ENCODE measurements around the gene MICAL3.
"Not testable (repeated sequence)": the region's sequence is repeated elsewhere in the genome, so short reads cannot be mapped to it uniquely, and the experiment has no call there.

Gene MICAL3

DNA sequence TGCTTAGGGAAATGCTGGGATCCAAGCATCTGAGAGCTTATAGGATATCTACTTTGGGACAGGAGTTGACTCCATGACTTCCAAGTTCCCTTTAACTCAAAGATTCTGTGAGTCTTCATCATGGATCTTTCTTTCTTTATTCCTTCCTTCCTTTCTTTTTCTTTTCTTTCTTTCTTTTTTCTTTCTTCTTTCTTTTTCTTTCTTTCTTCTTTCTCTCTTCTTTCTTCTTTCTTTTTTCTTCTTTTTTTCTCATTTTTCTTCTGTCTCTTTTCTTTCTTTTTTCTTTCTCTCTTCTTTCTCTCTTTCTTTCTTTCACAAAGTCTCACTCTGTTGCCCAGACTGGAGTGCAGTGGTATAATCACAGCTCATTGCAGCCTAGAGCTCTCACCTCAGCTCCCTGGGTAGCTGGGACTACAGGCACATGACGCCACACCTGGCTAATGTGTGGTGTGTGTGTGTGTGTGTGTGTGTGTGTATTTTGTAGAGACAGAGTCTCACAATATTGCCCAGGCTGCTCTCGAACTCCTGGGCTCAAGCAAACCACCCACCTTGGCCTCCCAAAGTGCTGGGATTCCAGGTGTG, 5.4 kb upstream of the MICAL3 start:
- FAIRE-seq, result no peak

- FAIRE-seq, result no peak
Measured at GRCh38 chr22:18028817-18029527, 4.6 kb upstream of the MICAL3 start.

GRCh38 chr22:18025898-18026297, 1.5 kb upstream of the MICAL3 start:
- FAIRE-seq, result not testable (repeated sequence)

GRCh38 chr22:18024956-18025720, 777 bp upstream of the MICAL3 start:
- no peak for FAIRE-seq

DNA sequence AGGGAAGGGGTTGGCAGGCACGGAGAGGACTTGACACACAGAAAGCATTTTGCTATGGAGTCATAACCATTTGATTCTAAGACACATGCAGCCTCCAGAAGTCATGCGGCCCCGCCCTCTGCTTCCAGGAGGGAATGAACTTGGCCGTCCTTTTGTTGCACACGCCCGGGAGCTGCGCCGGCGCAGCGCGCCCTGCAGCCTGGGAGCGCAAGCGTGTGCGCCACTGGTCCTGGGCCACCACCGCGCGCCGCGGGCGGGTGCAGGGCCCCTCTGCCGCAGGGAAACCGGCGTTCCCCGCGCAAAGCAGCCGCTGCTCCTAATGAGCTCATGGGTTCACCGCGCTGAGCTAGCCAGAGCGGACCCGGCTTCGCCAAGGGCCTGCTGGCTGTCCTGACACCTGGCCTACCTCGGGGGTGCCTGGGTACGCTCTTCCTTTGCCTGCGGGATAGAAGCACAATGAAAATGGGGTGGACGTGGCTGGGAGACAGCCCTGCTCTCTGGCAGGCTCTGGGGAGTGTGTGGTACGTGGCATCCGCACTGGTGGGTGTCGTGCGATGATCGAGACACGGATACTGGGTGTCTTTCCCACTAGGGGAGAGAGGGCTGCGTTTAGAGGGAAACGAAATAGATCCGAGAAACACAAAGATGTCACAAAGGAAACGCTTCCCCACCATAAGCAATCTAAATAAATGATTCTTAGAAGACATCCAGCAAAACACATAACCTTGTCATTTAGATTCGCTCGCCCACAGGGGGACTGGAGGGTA, 669 bp downstream of the MICAL3 start:
- no peak for FAIRE-seq

DNA sequence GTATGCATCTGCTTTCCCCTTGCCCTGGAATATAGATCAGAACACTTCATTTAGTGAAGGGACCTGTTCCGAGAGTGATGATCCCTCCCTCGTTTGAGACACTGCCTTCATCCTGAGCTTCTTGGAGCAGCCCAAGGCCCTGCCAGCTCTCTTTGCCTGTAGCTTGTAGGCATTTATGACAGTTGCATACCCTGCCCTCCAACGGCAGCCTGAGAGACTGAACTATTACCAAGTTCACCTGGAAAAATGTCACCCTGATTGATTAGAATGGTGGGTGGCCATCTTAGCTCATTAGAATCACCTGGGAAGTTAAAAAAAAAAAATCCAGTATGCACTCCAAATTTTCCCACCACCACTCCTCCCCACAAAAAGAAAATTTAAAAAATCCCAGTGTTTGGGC, 1.5 kb downstream of the MICAL3 start:
- no peak for FAIRE-seq

DNA sequence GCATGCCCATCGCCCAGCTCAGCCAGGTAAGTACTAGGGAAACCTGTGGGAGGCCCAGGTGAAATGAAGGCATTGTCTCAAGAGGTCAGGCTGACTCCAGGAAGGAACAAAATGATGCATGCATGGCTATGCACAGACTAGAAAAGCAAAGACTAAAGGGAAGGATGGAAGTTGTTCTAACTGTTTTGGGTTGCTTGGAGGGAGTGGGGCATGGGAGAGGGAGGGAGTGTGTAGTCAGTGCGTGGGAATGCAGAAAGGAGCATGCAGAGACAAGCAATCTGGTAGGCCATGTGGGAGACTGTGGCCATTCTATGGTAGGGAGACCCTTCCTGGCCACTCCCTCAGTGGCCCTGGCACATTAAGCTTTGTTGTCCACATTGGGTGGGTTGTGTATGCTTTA, 2.9 kb downstream of the MICAL3 start:
- no peak for FAIRE-seq

GRCh38 chr22:18020743-18021142, 3.6 kb downstream of the MICAL3 start:
- FAIRE-seq, result not testable (repeated sequence)

DNA sequence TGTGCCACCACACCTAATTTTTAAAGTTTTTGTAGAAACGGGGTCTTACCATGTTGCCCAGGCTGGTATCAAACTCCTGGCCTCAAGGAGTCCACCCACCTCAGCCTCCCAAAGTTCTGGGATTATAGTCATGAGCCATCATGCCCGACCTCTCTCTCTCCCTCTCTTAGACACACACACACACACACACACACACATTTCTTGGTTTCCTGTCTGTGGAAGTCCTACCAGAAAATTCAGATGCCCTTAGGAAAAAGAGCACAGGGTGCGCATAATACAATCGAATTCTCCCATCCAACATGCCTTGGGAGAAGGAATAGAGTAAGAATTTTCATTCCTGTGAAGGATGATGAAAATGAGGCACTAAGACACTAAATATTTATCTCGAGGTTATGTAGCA, 10.4 kb downstream of the MICAL3 start:
- no peak for FAIRE-seq

DNA sequence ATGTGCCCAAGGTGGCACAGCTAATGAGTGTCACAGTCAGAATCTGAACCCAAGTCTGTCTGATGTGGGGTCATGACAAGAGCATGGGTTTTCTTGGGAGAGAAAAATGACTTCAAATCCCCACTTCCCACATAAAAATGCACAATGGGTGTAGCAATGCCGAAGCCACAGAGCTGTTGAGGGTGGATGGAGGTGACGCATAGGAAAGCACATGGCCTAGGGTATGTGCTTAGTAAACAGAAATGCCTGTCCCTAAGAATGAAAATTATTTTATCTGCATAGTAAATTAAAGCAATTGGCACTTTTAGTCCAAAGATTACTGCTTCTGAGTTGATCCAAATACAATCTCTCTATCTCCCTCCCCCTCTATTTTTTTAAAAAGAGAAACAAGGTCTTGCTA, 10.9 kb downstream of the MICAL3 start:
- no peak for FAIRE-seq

GRCh38 chr22:18012531-18012930, 11.8 kb downstream of the MICAL3 start:
- no peak for FAIRE-seq

DNA sequence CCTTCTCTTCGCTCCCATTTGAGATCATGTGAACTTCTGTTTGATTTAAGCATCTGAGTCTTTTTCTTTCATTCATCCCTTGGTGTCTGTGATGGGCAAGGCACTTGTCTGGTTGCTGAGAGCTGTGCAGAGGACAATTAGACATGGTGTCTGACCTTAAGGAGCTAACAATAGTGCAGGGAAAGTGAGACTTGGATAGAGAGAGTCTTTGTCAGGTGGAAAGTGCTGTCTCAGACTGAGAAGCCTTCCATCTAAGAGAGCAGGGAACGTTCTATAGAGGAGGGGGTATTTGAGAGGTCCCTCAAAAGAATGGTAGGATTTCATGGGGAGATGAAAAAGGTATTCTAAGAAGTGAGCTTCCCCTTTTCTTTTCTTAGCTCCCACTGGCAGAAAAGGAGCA, 14.1 kb downstream of the MICAL3 start:
- FAIRE-seq, result no peak

- no peak for FAIRE-seq
Measured at GRCh38 chr22:18008136-18008535, 16.2 kb downstream of the MICAL3 start.

GRCh38 chr22:18005201-18005926, 19.0 kb downstream of the MICAL3 start:
- no peak for FAIRE-seq

DNA sequence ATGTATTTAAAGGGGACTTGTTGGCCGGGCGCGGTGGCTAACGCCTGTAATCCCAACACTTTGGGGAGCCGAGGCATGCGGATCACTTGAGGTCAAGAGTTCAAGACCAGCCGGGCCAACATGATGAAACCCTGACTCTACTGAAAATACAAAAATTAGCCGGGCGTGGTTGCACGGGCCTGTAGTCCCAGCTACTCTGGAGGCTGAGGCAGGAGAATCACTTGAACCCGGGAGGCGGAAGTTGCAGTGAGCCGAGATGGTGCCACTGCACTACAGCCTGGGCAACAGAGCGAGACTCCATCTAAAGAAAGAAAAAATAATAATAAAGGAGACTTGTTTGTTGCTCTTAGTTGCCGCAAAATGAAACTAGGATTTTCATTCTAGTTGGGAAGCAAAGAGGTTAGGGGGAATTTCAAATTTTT, 22.5 kb downstream of the MICAL3 start:
- FAIRE-seq, result not testable (repeated sequence)

GRCh38 chr22:18001040-18001893, 23.1 kb downstream of the MICAL3 start:
- FAIRE-seq, result peak; percentile 80

GRCh38 chr22:18000441-18001039, 23.8 kb downstream of the MICAL3 start:
- FAIRE-seq, result no peak

GRCh38 chr22:17999851-18000250, 24.5 kb downstream of the MICAL3 start:
- no peak for FAIRE-seq

GRCh38 chr22:17998913-17999312, 25.4 kb downstream of the MICAL3 start:
- no peak for FAIRE-seq

DNA sequence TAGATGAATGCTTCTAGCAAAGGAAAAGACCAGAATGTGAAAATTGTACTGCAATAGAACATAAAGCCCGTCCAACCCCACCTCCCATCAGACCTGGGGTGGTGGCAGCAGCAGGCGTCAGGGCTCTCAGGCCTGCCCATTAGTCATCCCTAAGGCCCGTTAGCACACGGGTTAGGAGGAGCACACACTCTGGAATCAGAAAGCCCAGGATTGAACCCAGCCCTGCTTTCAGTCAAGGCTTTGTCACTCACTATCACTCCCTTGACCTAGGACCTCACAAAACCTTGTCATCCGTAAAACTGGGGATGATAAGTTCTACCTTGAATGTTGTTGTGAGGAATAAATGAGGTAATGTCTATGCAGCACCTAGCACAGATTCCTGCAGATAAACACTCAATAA, 26.9 kb downstream of the MICAL3 start:
- no peak for FAIRE-seq

- not testable (repeated sequence) for FAIRE-seq
Measured at GRCh38 chr22:17995256-17995655, 29.1 kb downstream of the MICAL3 start.
